Stimulated activated CD8-positive, alpha-beta memory T cell treated with anti-CD3 and anti-CD28 coated beads, Interleukin-15, amount 100 ng/mL, for 4 hours (primary cell): ENCODE data around the gene LRRC8C.

Experiments used
- DNase-seq, 2 donors: peaks; one replicate each; pipeline ENCODE4 v3.0.0-alpha.2; 2020; ENCODE audit warnings: low read depth in 2 of 2

The LRRC8C gene

DNA sequence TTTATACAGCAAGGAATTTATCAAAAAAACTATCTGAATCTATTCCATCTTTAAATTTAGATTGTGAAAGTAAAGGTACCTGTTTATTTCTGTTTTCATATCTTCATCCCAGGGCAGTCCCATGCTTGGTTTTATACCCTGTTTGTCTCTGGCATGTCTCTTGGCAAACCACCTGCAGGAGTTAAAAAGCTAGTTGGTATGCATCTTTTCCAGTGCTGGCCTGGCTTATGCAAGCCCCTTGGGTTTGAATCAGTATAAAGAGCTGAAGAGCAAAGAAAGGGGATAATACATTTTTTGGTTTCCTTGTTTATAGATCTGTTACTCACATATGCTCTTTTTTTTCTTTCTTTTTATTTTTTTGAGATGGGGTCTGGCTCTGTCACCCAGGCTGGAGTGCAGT, 37.8 kb downstream of the LRRC8C start:
- no peak for DNase-seq

- DNase-seq, result no peak
These were observed 39.0 kb downstream of the LRRC8C start for GRCh38 chr1:89671775-89672488.

GRCh38 chr1:89672489-89673183, 39.7 kb downstream of the LRRC8C start:
- DNase-seq, result no peak

DNA sequence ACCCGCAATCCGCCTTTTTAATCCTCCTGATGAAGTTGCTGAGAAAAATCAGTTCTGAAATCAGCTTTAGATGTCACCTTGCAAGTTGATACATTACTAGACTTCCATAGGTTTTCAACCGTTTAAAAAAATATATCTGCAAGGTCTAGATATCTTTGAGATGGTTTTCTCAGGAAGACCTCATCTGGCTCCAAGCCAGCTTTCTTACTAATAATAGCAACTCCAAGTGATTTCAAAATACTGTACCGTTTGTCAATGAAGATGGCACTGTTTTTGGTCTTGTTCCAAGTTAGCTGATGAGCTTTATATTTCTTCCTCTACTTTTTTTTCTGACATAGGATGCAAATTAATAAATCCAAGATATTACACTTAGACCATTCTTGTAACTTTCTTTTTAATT, 40.3 kb downstream of the LRRC8C start:
- no peak for DNase-seq

DNA sequence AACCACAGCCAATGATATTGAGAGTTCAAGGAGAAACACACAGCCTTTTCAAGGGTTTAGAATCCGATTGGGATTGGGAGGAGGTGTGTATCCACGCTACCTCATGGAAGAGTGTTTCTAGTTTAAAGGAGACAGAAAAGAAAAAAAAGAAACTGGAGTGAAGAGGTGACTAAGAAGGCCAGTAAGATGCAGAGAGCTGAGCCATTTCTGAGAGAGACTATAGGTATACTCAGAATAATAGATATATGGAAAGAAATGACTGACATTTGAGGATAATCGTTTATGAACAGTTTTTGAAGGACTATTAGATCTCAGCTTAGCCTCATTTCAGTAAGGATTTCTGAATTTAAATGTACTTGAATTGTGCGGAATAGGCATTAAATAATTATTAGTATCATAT, 42.8 kb downstream of the LRRC8C start:
- no peak for DNase-seq

DNA sequence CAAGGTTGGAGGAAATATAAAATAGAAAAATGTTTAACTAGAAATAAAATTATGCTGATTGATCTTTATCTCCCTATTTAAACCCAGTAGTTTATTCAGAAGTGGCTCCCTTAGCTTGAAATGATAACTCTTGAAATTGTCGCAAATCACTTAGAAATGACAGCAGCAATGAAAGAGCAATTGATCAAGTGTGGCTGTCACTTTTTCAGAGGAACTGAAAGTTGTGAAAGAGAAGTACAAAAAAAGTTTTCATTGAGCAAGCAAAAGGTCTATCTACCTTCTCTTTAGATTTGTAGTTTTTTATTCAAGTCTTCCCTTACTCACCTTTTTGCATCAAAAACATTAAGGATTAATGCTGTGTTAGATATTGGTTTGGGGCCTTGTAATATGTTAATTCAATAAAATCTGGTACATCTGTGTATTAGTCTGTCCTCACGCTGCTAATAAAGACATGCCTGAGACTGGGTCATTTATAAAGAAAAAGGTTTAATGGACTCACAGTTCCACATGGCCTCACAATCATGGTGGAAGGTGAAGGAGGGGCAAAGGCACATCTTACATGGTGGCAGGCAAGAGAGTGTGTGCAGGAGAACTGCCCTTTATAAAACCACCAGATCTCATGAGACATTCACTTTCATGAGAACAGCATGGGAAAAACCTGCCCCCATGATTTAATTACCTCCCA, 48.3 kb downstream of the LRRC8C start:
- DNase-seq, result no peak

DNA sequence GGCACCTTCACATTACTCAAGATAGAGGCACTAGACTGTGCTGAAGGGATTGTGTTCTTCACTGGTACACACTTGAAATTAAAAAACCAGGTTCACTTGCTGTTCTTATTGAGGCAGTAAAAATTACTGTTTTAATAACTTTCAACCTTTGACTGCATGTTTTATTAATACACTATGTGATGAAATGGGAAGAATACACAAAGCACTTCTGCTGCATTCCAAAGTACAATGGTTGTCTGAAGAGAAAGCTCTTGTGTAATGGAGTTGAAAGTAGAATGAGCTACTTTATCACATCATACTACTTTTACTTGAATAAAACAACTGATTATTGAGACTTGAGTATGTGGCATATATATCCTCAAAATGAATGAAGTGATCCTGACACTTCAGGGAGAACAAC, 49.7 kb downstream of the LRRC8C start:
- DNase-seq, result no peak

DNA sequence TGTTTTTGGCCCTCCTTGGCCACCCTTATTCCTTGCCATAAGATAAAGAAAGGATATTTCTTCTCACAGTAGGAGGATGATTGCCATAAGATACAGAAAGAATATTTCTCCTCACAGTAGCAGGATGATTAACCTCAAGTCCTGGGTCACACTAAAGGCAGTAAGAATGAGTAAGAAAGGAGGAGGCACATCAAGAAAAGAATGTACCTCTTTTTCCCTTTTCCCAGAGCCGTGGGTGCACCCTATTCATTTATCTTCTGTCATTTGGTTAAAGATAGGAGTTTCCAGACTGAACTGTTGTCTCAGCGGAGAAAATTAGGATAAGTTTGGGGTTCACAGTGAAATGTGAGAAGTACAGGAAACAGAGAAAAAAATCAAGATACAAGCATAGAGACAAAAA, 52.5 kb downstream of the LRRC8C start:
- DNase-seq, result no peak

DNA sequence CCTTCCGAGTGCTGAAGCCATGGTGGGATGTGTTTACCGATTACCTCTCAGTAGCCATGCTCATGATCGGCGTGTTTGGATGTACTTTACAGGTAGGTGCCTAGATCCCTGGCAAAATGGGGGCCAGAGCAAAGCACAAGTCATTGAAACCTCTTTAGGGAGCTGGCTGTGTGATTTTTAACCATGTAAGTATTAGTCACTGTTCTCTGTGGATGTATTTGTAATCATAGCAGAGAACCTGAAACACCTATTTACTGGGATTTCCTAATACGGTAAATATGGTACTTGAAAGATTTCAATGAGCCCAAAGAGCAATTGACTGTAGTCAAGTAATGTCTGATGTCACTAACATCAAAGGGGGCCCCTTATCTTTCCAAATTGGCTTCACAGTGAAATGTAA, 53.6 kb downstream of the LRRC8C start:
- DNase-seq, result no peak

DNA sequence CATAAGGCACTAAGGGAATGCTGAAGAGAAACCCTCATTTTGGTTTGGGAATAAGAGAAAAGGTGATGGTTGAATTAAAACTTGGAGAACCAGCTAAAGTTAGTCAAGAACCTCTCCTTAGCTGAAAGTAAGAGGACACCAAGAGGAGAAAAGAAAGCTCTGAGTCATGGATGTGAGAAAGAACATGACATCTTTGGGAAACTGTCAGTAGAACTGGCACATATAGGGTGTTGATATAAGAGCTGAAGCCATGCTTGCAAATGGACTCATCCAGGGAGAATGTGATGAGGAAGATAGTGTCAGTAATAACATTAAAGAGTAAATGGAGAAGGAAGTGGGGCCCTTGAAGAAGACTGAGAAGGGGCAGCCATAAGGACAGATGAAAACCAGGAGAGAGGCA, 54.3 kb downstream of the LRRC8C start:
- DNase-seq, result no peak

DNA sequence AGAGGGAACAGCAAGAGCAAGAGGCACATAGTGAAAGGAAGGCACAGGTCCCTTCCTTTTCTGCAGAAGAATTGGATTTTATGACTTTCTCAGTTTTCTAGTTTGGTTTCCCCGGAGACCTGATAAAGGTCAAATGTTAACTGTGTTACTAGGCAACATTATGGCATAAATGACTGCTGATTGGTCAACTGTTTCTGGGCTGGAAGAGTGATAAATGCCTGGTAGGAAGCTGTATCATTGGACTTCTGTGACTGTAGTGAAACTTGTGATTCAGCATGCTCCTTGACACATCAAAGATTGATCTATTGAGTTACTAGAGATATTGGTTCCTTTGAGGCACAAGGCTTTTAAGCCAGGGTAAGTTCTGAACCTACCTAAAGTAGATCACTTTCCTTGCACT, 55.7 kb downstream of the LRRC8C start:
- no peak for DNase-seq

DNA sequence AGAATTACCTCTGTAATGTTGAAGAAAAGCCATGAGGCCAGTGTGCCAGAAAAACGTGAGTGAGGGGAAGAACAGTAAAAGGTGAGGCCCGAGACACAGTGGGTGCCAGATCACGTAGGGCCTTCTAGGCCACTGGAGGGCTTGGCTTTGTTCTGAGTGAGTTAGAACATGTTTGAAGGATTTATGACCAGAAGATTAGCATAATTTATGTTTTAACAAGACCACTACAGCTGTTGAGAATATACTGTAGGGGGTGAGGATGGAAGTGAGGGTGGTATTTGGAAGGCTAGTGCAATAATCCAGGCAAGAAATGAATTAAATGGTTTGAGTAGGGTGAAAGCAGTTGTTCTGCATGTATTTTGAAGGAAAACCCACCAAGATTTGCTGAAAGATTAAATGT, 56.3 kb downstream of the LRRC8C start:
- no peak for DNase-seq

- no peak for DNase-seq
These were observed 57.7 kb downstream of the LRRC8C start for GRCh38 chr1:89690595-89690994.

- DNase-seq, result no peak
These were observed 59.9 kb downstream of the LRRC8C start for GRCh38 chr1:89692601-89693521.

DNA sequence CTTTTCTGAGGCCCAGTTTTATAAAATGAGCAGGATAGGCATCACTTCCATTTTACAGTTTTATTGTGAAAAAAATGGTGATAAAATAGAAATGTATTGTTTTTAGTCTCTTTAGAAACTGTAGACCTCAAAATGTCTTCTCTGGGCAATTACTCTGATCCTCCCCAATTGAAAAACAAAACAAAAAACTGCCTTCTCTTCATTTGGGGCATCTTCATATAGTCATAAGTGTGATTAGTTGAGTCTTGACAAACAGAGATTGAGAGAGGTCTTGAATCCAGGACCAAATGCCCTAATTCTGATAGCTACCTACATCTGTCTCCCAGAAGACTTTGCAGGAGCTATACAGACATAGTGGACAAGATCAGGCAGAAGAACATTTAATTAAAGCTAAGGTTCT, 62.9 kb downstream of the LRRC8C start:
- DNase-seq, result no peak

- DNase-seq, result no peak
These were observed 64.5 kb downstream of the LRRC8C start for GRCh38 chr1:89697383-89697782.

- no peak for DNase-seq
These were observed 65.2 kb downstream of the LRRC8C start for GRCh38 chr1:89698020-89698560.

- DNase-seq, result no peak
These were observed 65.7 kb downstream of the LRRC8C start for GRCh38 chr1:89698624-89699023.

GRCh38 chr1:89699451-89699986, 66.6 kb downstream of the LRRC8C start:
- no peak for DNase-seq

DNA sequence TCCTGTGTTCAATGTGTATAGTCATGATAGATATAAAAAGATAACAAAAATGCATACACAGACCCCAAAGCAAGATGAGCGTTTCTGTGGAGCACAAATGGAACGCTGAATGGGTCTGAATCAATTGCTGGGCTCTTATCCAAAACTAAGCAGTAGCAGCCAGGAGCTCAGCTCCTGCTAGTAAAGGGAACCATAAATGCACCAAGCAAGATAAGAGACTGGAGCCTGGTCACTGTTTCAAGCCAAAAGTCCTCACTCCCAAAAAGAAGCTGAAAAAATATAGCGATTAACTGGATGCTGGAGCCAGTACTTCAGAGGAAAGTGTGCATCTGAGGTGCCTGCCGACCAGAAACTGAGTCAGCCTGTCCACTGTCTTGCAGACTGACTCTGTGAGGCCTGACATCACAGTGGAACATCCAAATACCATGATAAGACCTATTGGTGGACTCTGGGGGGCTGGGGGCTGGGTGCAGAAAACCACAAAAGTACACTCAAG, 68.9 kb downstream of the LRRC8C start:
- DNase-seq, result peak; percentile 25 to 46

DNA sequence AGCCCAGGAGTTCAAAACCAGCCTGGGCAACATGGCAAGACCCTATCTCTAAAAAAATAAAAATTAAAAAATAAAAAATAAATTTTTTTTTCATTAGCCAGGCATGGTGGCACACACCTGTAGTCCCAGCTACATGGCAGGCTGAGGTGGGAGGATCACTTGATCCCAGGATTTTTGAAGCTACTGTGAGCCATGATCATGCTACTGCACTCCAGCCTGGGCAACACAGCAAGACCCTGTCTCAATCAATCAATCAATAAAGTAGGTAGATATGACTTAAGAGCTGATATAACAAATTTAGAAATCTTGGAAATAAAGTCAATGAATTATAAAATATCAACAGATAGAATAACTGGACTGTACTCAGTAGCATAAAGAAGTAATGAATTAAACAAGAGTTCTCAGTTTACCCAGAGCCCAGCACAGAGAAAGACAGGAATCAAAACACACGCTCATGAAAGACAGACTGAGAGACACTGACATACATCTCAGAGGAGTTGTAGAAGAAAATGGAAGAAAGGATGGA, 69.7 kb downstream of the LRRC8C start:
- no peak for DNase-seq
